ENCODE data around the gene FOXK1.
A peak's percentile ranks its signal among the peaks of the same experiment; 100 is the strongest.

Gene FOXK1

DNA sequence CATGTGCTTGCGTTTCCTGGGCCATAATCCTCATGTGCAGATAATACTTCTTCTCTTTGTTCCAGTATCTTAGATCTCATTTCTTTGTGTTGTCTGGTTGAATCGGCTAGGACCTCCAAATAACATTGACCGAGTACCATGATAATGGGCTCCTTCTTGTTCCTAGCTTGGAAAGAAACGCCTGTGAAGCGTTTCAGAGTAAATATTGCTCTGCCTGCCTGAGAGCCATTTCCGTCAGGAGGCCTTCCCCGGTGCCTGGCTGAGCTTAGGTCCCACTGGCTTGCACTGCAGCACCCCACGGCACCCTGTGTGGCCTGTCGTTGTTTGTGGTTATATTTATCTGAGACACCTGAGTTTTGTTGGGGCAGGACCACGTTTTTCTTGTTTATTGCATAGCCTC is 17.7 kb downstream of the FOXK1 start:
- no peak for DNase-seq (ENCODE audit: low spot score)

DNA sequence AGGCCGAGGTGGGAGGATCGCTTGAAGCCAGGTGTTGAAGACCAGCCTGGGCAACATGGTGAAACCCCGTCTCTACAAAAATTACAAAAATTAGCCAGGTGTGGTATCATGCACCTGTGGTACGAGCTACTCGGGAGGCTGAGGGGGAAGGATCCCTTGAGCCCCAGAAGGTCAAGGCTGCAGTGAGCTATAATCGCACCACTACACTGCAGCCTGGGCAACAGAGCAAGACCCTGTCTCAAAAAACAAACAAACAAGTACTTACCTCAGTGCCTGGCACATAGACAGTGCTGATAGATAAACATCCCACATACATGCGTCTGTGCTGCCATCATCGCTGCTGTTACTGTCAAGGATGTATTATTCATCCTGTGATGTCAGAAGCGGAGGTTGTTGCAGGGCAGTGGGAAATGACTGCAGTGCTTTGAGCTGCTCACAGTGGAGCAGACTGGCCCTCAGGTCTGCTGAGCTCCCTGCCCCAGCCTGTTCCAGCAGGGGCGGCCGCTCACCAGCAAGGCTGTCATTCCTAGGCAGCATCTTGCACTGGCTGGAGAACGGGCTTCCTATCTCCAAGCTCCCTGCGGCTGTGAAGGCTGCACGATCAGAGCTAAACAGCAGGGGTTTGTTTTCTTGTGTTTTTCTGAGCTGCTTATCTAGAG is 18.6 kb downstream of the FOXK1 start:
- DNase-seq (ENCODE audit: low spot score): no peak

DNA sequence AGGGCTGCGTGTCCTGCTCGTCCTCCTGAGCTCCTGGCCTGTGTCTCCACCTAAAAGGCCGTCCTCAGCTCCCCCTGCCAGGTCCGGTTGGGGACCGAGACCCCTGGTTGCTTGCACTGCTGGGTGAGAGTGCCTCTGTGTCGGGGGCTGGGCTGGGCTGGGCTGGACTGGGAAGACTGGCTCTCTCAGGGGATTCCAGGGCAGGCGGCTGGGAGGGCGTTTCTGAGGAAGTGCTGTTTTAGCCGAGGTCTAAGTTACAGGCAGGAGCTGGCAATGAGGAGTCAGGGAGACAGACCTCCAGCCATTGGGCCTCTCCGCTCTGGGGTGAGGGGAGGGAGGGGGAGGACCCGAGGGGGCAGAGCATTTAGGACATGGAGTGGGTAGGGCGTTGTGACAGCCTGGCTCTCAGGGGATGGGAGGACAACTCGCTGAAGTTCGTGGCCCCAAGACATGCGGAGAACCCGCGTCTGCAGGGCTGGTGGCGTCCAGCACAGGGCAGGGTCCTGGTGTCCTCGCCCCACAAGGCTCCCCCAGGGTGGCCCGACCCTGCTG is 20.9 kb downstream of the FOXK1 start:
- no peak for DNase-seq (ENCODE audit: low spot score)

- DNase-seq (ENCODE audit: low spot score): no peak
Measured at GRCh38 chr7:4703532-4703931, 21.4 kb downstream of the FOXK1 start.

DNA sequence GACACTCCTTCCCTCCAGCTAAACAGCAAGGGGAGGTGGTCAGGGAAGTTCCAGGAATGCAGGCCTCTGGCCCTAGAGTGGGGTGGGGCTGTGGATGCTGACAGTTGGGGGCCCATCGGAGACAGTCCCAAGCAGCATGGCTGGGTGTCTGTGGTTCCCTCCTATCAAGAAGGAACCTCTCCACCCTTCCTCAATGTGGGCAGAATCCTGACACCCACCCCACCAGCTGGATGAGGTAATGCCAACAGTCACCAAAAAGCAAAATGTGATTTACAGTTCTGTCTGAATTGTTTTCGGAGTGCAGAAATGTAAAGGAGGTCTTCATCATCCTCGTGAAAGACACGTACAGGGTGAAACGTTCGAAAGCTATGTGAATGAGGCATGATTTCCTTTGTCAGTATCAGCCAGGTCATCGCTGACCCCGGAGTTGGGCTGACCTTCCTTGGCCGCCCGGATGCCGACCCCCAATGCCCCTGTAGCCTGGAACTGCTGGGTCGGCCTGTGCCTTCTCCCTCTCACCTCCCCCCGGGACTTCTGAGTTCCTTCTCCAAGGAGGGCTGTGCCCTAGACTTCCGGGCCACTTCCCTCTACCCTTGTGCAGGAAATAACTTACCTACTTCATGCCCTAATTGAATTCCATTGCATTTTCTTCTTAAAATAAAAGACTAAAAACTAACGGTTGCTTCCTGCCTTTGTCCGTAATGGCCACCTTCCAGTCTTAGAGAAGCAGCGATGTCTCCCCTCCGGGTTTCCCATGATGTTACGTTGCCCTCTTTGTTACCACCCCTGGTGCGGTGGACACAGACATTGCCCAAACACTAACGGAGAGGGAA is 24.5 kb downstream of the FOXK1 start:
- no peak for DNase-seq (ENCODE audit: low spot score)

DNA sequence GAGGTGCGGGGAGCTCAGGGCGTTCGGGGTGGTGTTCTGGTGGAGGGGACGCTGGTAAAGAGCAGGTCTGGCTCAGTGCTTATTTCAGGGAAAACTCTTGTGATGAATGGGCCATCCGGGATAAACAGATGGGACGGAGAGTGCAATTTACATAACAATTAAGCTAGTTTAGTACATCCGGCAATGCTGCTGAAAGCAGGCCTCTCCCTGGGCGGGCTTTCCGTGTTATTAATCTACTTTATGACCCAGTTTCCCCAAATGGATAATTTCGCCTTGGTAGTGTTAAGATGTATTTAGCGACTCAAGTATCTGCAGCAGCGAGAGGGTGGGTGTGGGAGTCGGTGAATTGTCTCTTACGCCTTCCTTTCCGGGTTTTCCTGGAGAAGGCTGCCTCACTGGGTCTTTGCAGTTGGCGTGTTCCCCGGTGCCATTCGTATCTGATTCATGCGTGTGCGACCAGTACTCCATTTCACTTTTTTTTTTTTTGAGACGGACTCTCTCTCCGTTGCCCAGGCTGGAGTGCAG is 25.2 kb downstream of the FOXK1 start:
- DNase-seq (ENCODE audit: low spot score): no peak

- DNase-seq (ENCODE audit: low spot score): no peak
Measured at GRCh38 chr7:4707980-4708411, 25.9 kb downstream of the FOXK1 start.

DNA sequence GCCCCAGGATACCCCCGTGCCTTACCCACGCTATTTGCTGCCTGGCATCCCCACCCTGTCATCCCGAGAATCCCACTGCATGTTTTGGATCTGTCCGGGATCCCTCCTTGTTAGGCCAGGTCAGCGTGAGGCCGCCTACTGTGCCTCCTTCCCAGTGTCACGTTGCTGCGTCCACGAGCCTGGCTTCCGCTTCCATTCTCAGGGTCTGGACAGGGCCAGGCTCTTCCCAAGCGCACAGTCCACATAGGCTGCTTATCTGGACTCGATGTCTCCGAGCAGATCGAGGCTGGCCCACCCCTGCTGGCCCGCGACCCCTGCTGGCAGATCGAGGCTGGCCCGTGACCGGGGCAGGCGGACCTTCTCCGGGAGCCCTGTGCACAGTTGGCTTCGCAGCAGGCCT is 27.1 kb downstream of the FOXK1 start:
- DNase-seq (ENCODE audit: low spot score): no peak

- no peak for DNase-seq (ENCODE audit: low spot score)
Measured at GRCh38 chr7:4711093-4711492, 29.0 kb downstream of the FOXK1 start.

GRCh38 chr7:4711634-4712033 is 29.5 kb downstream of the FOXK1 start:
- DNase-seq (ENCODE audit: low spot score): no peak

GRCh38 chr7:4712281-4713182 is 30.4 kb downstream of the FOXK1 start:
- DNase-seq (ENCODE audit: low spot score): peak; percentile 83

DNA sequence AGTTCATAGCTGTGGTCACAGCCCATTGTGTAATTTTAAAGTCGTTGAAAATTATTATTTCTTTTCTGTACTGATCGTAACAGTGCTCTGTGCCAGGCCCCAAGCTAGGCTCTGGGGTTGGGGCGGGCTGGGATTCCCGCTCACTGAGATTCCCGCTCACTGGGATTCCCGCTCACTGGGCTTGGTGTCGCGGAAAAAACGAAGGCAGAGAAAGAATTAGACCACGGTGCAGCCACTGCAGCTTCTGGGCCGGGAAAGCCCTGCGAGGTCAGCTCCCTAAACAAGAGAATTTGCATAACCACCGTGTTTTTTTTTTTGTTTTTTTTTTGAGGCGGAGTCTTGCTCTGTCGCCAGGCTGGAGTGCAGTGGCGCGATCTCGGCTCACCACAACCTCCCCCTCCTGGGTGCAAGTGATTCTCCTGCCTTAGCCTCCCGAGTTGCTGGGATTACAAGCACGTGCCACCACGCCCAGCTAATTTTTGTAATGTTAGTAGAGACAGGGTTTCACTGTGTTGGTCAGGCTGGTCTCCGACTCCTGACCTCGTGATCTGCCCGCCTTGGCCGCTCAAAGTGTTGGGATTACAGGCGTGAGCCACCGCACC is 31.2 kb downstream of the FOXK1 start:
- peak; percentile 36 for DNase-seq (ENCODE audit: low spot score)

- DNase-seq (ENCODE audit: low spot score): no peak
Measured at GRCh38 chr7:4714161-4714700, 32.1 kb downstream of the FOXK1 start.

DNA sequence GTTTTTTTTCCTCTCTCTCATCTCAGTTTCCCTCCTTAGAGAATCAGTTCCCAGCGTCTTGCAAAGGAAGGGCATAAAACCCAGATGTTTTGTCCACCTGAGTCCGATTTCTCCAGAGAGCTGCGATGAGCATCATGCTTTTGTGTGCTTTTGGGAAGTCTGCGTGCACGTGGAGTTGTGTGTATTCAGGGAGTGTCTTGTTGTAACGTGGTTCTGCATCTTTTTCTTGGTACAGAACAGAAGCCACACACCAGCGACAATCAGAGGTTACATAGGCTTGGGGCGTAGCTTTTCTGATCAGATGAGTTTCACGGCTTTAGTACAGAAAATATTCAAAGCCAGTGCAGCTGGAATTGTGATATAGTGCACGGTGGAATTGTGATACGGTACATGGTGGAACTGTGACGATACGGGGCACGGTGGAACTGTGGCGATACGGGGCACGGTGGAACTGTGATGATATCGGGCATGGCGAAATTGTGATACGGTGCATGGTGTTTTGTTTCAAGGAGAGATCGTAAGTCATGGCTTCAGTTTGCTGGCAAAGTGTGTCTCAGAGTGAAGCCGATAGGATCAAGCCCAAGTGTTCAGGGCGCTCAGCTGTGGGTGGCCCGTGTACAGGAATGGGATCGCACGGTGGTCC is 32.8 kb downstream of the FOXK1 start:
- no peak for DNase-seq (ENCODE audit: low spot score)

GRCh38 chr7:4715410-4715776 is 33.3 kb downstream of the FOXK1 start:
- DNase-seq (ENCODE audit: low spot score): no peak

GRCh38 chr7:4716946-4717795 is 35.1 kb downstream of the FOXK1 start:
- no peak for DNase-seq (ENCODE audit: low spot score)

- no peak for DNase-seq (ENCODE audit: low spot score)
Measured at GRCh38 chr7:4718075-4718474, 36.0 kb downstream of the FOXK1 start.

DNA sequence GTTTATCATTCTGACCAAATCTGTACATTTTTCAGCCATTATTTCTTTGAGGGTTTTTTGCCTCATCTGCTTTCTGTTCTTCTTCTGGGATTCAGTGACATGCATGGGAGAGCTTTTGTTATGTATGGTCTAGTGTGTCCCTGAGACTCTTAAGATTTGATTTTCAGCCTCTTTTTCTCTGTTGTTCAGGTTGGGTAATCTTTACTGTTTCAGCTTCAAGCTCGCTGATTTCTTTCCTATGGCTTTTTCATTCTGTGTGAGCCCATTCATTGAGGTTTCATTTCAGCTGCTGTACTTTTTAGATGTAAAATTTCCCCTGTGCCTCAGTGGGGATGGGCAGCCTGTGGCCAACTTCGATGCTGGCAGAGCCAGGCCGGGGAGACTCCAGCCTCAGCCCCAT is 38.1 kb downstream of the FOXK1 start:
- no peak for DNase-seq (ENCODE audit: low spot score)

DNA sequence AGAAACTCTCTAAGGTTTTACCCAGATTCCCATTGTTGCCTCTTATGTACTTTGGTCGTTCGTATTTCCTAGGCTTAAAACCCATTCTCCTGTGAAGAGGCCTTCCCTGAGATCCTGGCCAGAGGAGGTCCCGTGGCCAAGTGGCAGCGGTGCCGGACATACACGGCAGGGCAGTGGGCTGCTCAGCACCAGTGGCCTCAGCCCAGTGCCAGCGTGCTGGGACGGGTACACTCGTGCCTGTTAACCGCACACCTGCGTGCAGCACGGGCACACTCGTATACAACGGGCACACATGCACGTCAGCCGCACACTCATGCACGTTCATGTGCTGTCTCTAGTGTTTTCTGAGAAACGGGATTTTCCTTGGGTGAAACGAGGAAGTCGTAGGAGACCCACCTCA is 40.2 kb downstream of the FOXK1 start:
- DNase-seq (ENCODE audit: low spot score): no peak

Data from hepatic stellate cell (primary cell).